GM13977 (cell line): ENCODE results near the gene FCMR.
"Not testable (repeated sequence)": the region's sequence is repeated elsewhere in the genome, so short reads cannot be mapped to it uniquely, and the experiment has no call there.

Experiments used
- DNase-seq: peaks from one replicate; pipeline ENCODE4 v3.0.0; 2012; ENCODE audit warnings: low spot score
- CTCF ChIP-seq: IDR thresholded peaks from 2 replicates; pipeline ENCODE4 v1.5.1; 2012; ENCODE audit warnings: mild to moderate bottlenecking, control low read depth; ENCODE audit not compliant: insufficient read depth; ENCODE audit errors: extremely low read depth, missing control alignments
- in situ Hi-C: fragments of 300-500 bp; cut with MboI; formaldehyde crosslinking; loops from one replicate; pipeline ENCODE4 v1.12.0; 2022; ENCODE audit warnings: low sequenced_read_pairs, low pct_unique_long_range_greater_than_20kb, mixed read lengths, inconsistent platforms; ENCODE audit not compliant: unreplicated experiment

The FCMR gene

DNA sequence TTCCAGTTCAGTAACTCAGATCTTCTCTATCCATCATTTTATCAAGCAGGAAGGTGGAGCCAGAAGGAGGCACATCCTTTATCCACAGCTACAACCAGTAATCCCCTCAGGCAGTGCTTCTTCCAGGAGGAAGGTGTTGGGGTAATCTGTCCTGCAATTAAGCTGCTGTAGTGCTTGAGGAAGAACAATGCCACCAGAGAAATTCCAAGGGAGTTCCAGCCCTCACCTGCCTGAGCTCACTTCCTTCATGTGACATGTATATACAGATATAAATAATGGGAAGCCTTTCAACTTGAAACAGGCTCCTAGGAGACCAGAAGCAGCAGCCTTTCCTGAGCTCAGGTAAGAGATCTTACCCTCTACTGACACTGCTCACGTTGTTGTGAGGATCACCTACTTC lies 58.5 kb downstream of the FCMR start:
- TF ChIP-seq CTCF = no peak
- no peak for DNase-seq
- in situ Hi-C loops = no loop called here

DNA sequence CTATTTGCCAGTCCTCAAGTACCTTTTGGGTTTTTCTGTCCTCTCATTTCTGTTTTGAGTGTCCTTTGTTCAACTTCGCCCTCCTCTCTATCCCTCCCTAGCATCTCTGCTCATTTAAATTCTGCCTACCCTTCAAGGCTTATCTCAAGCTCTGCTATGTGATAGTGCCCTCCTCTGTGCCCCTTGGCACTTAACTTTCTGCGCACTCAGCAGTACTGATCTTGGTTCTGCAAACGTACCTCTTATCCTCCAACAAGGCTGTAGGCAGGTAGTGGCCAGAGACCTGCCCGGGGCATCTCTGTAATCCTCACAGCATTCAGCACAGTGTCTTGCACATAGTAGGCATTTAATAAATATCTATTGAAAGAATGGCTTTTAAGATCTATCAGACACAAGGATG lies 61.6 kb downstream of the FCMR start:
- no peak for DNase-seq
- TF ChIP-seq CTCF = no peak
- in situ Hi-C loops = no loop called here

- in situ Hi-C loops = no loop called here
Observed at GRCh38 chr1:206859082-206859521, 62.6 kb downstream of the FCMR start.

GRCh38 chr1:206856674-206857464 lies 64.9 kb downstream of the FCMR start:
- in situ Hi-C loops = no loop called here
- TF ChIP-seq CTCF = peak; percentile 35

More at GRCh38 chr1:206859082-206859521, 62.6 kb downstream of the FCMR start:
- no peak for TF ChIP-seq CTCF
- no peak for DNase-seq

DNA sequence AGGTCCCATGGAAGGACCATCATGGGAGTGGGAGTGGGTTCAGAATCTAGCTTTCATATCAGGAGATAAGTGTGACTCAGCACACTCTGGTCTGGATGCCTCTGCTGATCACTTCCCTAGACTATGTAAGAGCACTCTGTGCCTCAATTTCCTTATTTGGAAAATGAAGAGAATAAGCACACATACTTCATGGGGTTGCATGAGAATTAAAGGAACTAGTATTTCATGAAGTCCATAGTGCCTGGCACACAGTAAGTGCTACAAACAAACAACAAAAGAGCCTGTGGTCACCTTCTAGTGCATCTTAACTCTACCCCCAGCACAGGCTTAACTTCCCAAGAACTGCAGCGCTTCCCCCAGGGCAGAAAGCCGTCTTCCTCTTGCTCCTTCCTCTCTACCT lies 65.9 kb downstream of the FCMR start:
- in situ Hi-C loops = no loop called here
- no peak for TF ChIP-seq CTCF
- DNase-seq = no peak

More at GRCh38 chr1:206856674-206857464, 64.9 kb downstream of the FCMR start:
- DNase-seq = no peak

DNA sequence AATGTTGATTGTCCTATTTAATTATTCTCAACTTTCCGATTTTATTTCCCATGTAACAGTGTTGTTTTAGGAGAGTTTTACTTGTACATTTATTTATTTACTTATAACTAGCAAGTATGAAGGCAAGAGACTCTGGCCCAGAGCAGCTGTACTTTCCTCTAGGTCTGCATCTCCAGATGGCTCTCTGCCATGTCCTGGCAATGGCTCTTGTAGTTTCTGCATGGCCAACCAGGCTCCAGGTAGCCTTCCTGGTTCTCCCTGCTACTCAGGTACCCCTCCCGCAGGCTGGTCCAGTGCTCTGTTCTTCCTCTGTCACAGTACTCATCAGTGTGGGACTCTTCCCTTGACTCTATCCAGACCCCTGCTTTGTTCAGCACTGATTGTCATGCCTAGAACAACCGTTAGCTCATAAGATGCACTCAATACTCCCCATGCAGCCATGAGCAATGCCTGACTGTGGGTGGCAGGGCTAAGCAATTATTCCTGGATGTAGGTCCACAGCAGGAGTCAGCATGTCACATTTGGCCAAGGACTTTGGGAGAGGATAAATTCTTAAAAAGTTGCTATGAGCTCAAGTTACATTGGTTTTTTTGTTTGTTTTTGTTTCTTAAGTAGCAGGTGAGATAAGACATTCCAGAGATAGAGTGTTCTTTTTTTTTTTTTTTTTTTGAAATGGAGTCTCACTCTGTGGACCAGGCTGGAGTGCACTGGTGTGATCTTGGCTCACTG lies 67.2 kb downstream of the FCMR start:
- in situ Hi-C loops = no loop called here
- TF ChIP-seq CTCF = no peak
- DNase-seq = no peak

GRCh38 chr1:206853696-206854095 lies 68.0 kb downstream of the FCMR start:
- in situ Hi-C loops, DNase-seq: not testable (repeated sequence)
